Fibroblast of lung (primary cell): Measurements from ENCODE around the gene ASTN2. TPM values are rescaled to one million over a fixed set of nuclear protein-coding genes. Genes with fewer than 3 reads are reported as not detected.

ENCODE experiments used
- DNase-seq, 2 donors: peaks; one replicate each; pipeline versions ENCODE4 v3.0.0 to v3.0.0-alpha.2; 2010; ENCODE audit warnings: low read depth in 2 of 2
- H2AFZ ChIP-seq: 2 replicates; pipeline ENCODE4 v1.5.1; 2012; ENCODE audit warnings: low read length, control low read depth, inconsistent platforms
- H3K27ac ChIP-seq: 2 replicates; pipeline ENCODE4 v1.5.1; 2011; ENCODE audit warnings: low read length, control low read depth; ENCODE audit not compliant: insufficient read depth
- H3K27me3 ChIP-seq: 2 replicates; pipeline ENCODE4 v1.5.1; 2011; ENCODE audit warnings: mild to moderate bottlenecking, low read length; ENCODE audit not compliant: control insufficient read depth, insufficient read depth
- H3K36me3 ChIP-seq: 2 replicates; pipeline ENCODE4 v1.5.1; 2011; ENCODE audit warnings: low read length; ENCODE audit not compliant: control insufficient read depth, insufficient read depth
- H3K4me1 ChIP-seq: 2 replicates; pipeline ENCODE4 v1.5.1; 2011; ENCODE audit warnings: low read length; ENCODE audit not compliant: control insufficient read depth, insufficient read depth; ENCODE audit errors: extremely low read depth
- H3K4me2 ChIP-seq: 2 replicates; pipeline ENCODE4 v1.5.1; 2011; ENCODE audit warnings: low read length, control low read depth; ENCODE audit not compliant: insufficient read depth; ENCODE audit errors: extremely low read depth
- H3K4me3 ChIP-seq, 4 experiments: fragments of 200-600 bp in 1 of 4; sonication (generic) in 1 of 4; replicated peaks in 1 of 4; 2 replicates each; pipeline ENCODE4 v1.5.1; 2011 to 2016; ENCODE audit warnings: low read length in 4 of 4, low read depth in 3 of 4, mild to moderate bottlenecking in 3 of 4, control low read depth in 2 of 4, inconsistent platforms in 1 of 4, mixed read lengths in 1 of 4; ENCODE audit not compliant: insufficient read depth in 1 of 4; ENCODE audit errors: control extremely low read depth in 1 of 4
- H3K79me2 ChIP-seq: 2 replicates; pipeline ENCODE4 v1.5.1; 2012; ENCODE audit warnings: mild to moderate bottlenecking, low read length, inconsistent platforms; ENCODE audit not compliant: control insufficient read depth, insufficient read depth
- H3K9ac ChIP-seq: 2 replicates; pipeline ENCODE4 v1.5.1; 2011; ENCODE audit warnings: mild to moderate bottlenecking, low read length, control low read depth; ENCODE audit not compliant: insufficient read depth
- H3K9me3 ChIP-seq: 2 replicates; pipeline ENCODE4 v1.5.1; 2012; ENCODE audit warnings: low read depth, low read length; ENCODE audit not compliant: control insufficient read depth, insufficient read depth
- H4K20me1 ChIP-seq: 2 replicates; pipeline ENCODE4 v1.5.1; 2011; ENCODE audit warnings: low read length; ENCODE audit not compliant: control insufficient read depth, insufficient read depth; ENCODE audit errors: extremely low read depth
- CTCF ChIP-seq, 2 donors: IDR thresholded peaks in 1 of 2; conservative IDR thresholded peaks in 1 of 2; 1 replicate in 1 of 2; 2 replicates in 1 of 2; pipeline ENCODE4 v1.5.1; 2011 to 2012; ENCODE audit warnings: low read length in 2 of 2, control low read depth in 1 of 2, inconsistent platforms in 1 of 2, low read depth in 1 of 2, mild to moderate bottlenecking in 1 of 2
- EZH2 ChIP-seq: IDR thresholded peaks from 2 replicates; pipeline ENCODE4 v1.5.1; 2012; ENCODE audit warnings: low read length, control low read depth, mild to moderate bottlenecking; ENCODE audit errors: missing control alignments
- polyA plus RNA-seq, 2 donors: library from polyadenylated mRNA; depleted of rRNA in 1 of 2; stranded (reverse) in 1 of 2; unstranded in 1 of 2; fragments of >200 nt; gene quantifications; 2 replicates each; pipeline ENCODE4 v1.2.1, GENCODE V29; 2011 to 2012; ENCODE audit warnings: missing spikeins in 1 of 2
- total RNA-seq: library from RNA; depleted of rRNA; stranded (reverse); fragments of >200 nt; gene quantifications from 2 replicates; pipeline ENCODE4 v1.2.1, GENCODE V29; 2014

The ASTN2 gene
- total and polyA plus RNA-seq, 2 donors (not counting 1 experiment from before 2014, with no cell fraction given), result 2.2 to 19.2 TPM

- no peak overlapping the region for H3K27ac ChIP-seq
- no peaks in the 10 kb centered on the region for H3K4me1 ChIP-seq
- no peak for TF ChIP-seq EZH2
- peak; percentile 73 to 78 for TF ChIP-seq CTCF (conservative IDR thresholded peaks at IDR 0.05 in 1 of 2, IDR thresholded peaks at IDR 0.05 in 1 of 2; ENCODE audit: low read depth in 1 of 2, low read length in 2 of 2)
- H3K9me3 ChIP-seq, result no peaks in the 10 kb centered on the region
- DNase-seq, result peak; percentile 38 to 63
- no peak overlapping the region for H3K4me3 ChIP-seq
- H3K27me3 ChIP-seq, result no peaks in the 10 kb centered on the region
- no peak overlapping the region for H3K9ac ChIP-seq
- no peak overlapping the region for H2AFZ ChIP-seq
- H3K79me2 ChIP-seq, result no peaks in the 10 kb centered on the region
- H3K36me3 ChIP-seq, result no peaks in the 10 kb centered on the region
- no peaks in the 10 kb centered on the region for H4K20me1 ChIP-seq
- no peak overlapping the region for H3K4me2 ChIP-seq
Observed at GRCh38 chr9:116860509-116861120, 554.2 kb downstream of the ASTN2 start.

GRCh38 chr9:116859763-116860162 is 555.1 kb downstream of the ASTN2 start:
- Histone ChIP-seq H4K20me1 (no peaks in the 10 kb centered on the region), H3K79me2 (no peaks in the 10 kb centered on the region), H3K27ac (no peak overlapping the region), H3K4me2 (no peak overlapping the region), H3K27me3 (no peaks in the 10 kb centered on the region), H3K36me3 (no peaks in the 10 kb centered on the region), H3K4me3 (no peak overlapping the region), H3K9ac (no peak overlapping the region), H3K4me1 (no peaks in the 10 kb centered on the region), H3K9me3 (no peaks in the 10 kb centered on the region), H2AFZ (no peak overlapping the region)
- no peak for DNase-seq
- TF ChIP-seq EZH2 (no peak), CTCF (conservative IDR thresholded peaks at IDR 0.05 in 1 of 2, IDR thresholded peaks at IDR 0.05 in 1 of 2; ENCODE audit: low read depth in 1 of 2, low read length in 2 of 2) (no peak)

GRCh38 chr9:116857321-116857720 is 557.5 kb downstream of the ASTN2 start:
- TF ChIP-seq CTCF (conservative IDR thresholded peaks at IDR 0.05 in 1 of 2, IDR thresholded peaks at IDR 0.05 in 1 of 2; ENCODE audit: low read depth in 1 of 2, low read length in 2 of 2), result no peak
- no peak for TF ChIP-seq EZH2
- Histone ChIP-seq H3K27ac (no peak overlapping the region), H2AFZ (no peak overlapping the region), H3K4me1 (no peaks in the 10 kb centered on the region), H3K79me2 (no peaks in the 10 kb centered on the region), H3K9ac (no peak overlapping the region), H3K36me3 (no peaks in the 10 kb centered on the region), H3K9me3 (no peaks in the 10 kb centered on the region), H3K4me3 (no peak overlapping the region), H4K20me1 (no peaks in the 10 kb centered on the region), H3K4me2 (no peak overlapping the region), H3K27me3 (no peaks in the 10 kb centered on the region)
- DNase-seq, result no peak
